Keratinocyte (primary cell): ENCODE data around the gene F8.

ENCODE experiments used
- EZH2 ChIP-seq: IDR thresholded peaks from one replicate; pipeline ENCODE4 v1.6.1; 2012; ENCODE audit warnings: inconsistent platforms, mild to moderate bottlenecking, low read length, moderate library complexity
- TF ChIP-seq, protein P1 (sequence below), 3 experiments: IDR thresholded peaks in 1 of 3; conservative IDR thresholded peaks in 1 of 3; optimal IDR thresholded peaks in 1 of 3; 2 replicates in 2 of 3; 3 replicates in 1 of 3; pipeline versions ENCODE3 to v1.5.1; 2011; ENCODE audit warnings: low read length in 3 of 3, mild to moderate bottlenecking in 3 of 3, moderate library complexity in 2 of 3, control low read depth in 1 of 3, inconsistent platforms in 1 of 3; ENCODE audit not compliant: insufficient read depth in 2 of 3; ENCODE audit errors: extremely low read depth in 1 of 3

- TF ChIP-seq, protein P1, sequence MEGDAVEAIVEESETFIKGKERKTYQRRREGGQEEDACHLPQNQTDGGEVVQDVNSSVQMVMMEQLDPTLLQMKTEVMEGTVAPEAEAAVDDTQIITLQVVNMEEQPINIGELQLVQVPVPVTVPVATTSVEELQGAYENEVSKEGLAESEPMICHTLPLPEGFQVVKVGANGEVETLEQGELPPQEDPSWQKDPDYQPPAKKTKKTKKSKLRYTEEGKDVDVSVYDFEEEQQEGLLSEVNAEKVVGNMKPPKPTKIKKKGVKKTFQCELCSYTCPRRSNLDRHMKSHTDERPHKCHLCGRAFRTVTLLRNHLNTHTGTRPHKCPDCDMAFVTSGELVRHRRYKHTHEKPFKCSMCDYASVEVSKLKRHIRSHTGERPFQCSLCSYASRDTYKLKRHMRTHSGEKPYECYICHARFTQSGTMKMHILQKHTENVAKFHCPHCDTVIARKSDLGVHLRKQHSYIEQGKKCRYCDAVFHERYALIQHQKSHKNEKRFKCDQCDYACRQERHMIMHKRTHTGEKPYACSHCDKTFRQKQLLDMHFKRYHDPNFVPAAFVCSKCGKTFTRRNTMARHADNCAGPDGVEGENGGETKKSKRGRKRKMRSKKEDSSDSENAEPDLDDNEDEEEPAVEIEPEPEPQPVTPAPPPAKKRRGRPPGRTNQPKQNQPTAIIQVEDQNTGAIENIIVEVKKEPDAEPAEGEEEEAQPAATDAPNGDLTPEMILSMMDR (optimal IDR thresholded peaks at IDR 0.05 in 1 of 3, IDR thresholded peaks at IDR 0.05 in 1 of 3, conservative IDR thresholded peaks at IDR 0.05 in 1 of 3; ENCODE audit: extremely low read depth in 1 of 3, insufficient read depth in 2 of 3, low read length in 3 of 3), result no peak
- no peak for TF ChIP-seq EZH2
Observed at GRCh38 chrX:154991476-154991875, 31.0 kb downstream of the F8 start.
